Parathyroid adenoma (tissue), 2 donors: ENCODE data around the gene PDGFC.

ENCODE experiments used
- H2AFZ ChIP-seq: fragments of 300-600 bp; sonication (generic); one replicate; pipeline ENCODE4 v1.7.0; 2017; ENCODE audit warnings: antibody characterized with exemption, mild to moderate bottlenecking
- H3K27ac ChIP-seq: fragments of 300-600 bp; sonication (generic); one replicate; pipeline ENCODE4 v1.7.0; 2017
- H3K27me3 ChIP-seq: fragments of 300-600 bp; sonication (generic); one replicate; pipeline ENCODE4 v1.7.0; 2017; ENCODE audit warnings: low read length; ENCODE audit not compliant: control insufficient read depth, insufficient read depth
- H3K36me3 ChIP-seq: fragments of 300-600 bp; sonication (generic); one replicate; pipeline ENCODE4 v1.7.0; 2017; ENCODE audit warnings: low read length; ENCODE audit not compliant: control insufficient read depth, insufficient read depth
- H3K4me1 ChIP-seq: fragments of 300-600 bp; sonication (generic); one replicate; pipeline ENCODE4 v1.7.0; 2017; ENCODE audit warnings: control low read depth
- H3K4me2 ChIP-seq: fragments of 300-600 bp; sonication (generic); one replicate; pipeline ENCODE4 v1.7.0; 2017; ENCODE audit warnings: low read length
- H3K4me3 ChIP-seq: fragments of 300-600 bp; sonication (generic); one replicate; pipeline ENCODE4 v1.7.0; 2017; ENCODE audit warnings: low read depth, low read length
- H3K79me2 ChIP-seq: fragments of 300-600 bp; sonication (generic); one replicate; pipeline ENCODE4 v1.7.0; 2017; ENCODE audit warnings: control low read depth
- H3K9ac ChIP-seq: fragments of 300-600 bp; sonication (generic); one replicate; pipeline ENCODE4 v1.7.0; 2017; ENCODE audit warnings: mild to moderate bottlenecking
- H3K9me3 ChIP-seq: fragments of 300-600 bp; sonication (generic); one replicate; pipeline ENCODE4 v1.7.0; 2017; ENCODE audit warnings: low read length; ENCODE audit not compliant: control insufficient read depth
- CTCF ChIP-seq: fragments of 300-600 bp; sonication (generic); IDR thresholded peaks from one replicate; pipeline ENCODE4 v1.7.0; 2017; ENCODE audit warnings: antibody characterized with exemption, mild to moderate bottlenecking
- donor health status: primary hyperparathyroidism.

Gene PDGFC

GRCh38 chr4:156976147-156976546, 4.5 kb upstream of the PDGFC start:
- TF ChIP-seq CTCF = no peak
- no peaks in the 10 kb centered on the region for H3K79me2 ChIP-seq
- no peaks in the 10 kb centered on the region for H3K36me3 ChIP-seq
- no peak overlapping the region for H3K9ac ChIP-seq
- H3K27ac ChIP-seq = no peak overlapping the region
- no peak overlapping the region for H3K4me3 ChIP-seq
- no peaks in the 10 kb centered on the region for H3K27me3 ChIP-seq
- no peak overlapping the region for H3K4me2 ChIP-seq
- peaks cover 8% of the 10 kb centered on the region for H3K4me1 ChIP-seq
- no peaks in the 10 kb centered on the region for H3K9me3 ChIP-seq
- no peak overlapping the region for H2AFZ ChIP-seq

GRCh38 chr4:156975686-156976085, 4.1 kb upstream of the PDGFC start:
- TF ChIP-seq CTCF = no peak
- no peak overlapping the region for H3K27ac ChIP-seq
- no peaks in the 10 kb centered on the region for H3K36me3 ChIP-seq
- no peak overlapping the region for H3K4me2 ChIP-seq
- H3K4me1 ChIP-seq = peaks cover 8% of the 10 kb centered on the region
- no peak overlapping the region for H3K9ac ChIP-seq
- H3K79me2 ChIP-seq = no peaks in the 10 kb centered on the region
- no peaks in the 10 kb centered on the region for H3K27me3 ChIP-seq
- no peak overlapping the region for H3K4me3 ChIP-seq
- no peaks in the 10 kb centered on the region for H3K9me3 ChIP-seq
- no peak overlapping the region for H2AFZ ChIP-seq

- no peaks in the 10 kb centered on the region for H3K27me3 ChIP-seq
- H2AFZ ChIP-seq = no peak overlapping the region
- no peaks in the 10 kb centered on the region for H3K9me3 ChIP-seq
- H3K4me2 ChIP-seq = no peak overlapping the region
- H3K36me3 ChIP-seq = no peaks in the 10 kb centered on the region
- H3K9ac ChIP-seq = no peak overlapping the region
- H3K27ac ChIP-seq = no peak overlapping the region
- TF ChIP-seq CTCF = no peak
- peaks cover 3% of the 10 kb centered on the region for H3K79me2 ChIP-seq
- no peak overlapping the region for H3K4me3 ChIP-seq
- peaks cover 8% of the 10 kb centered on the region for H3K4me1 ChIP-seq
Observed at GRCh38 chr4:156974264-156974663, 2.7 kb upstream of the PDGFC start.

- no peak for TF ChIP-seq CTCF
- Histone ChIP-seq H3K4me2 (peak overlapping the region; percentile 85), H3K36me3 (no peaks in the 10 kb centered on the region), H3K27me3 (no peaks in the 10 kb centered on the region), H3K4me1 (peaks cover 5% of the 10 kb centered on the region), H3K27ac (peak overlapping the region; percentile 66), H3K4me3 (peak overlapping the region; percentile 60), H2AFZ (peak overlapping the region; percentile 87), H3K9me3 (no peaks in the 10 kb centered on the region), H3K79me2 (peaks cover 11% of the 10 kb centered on the region), H3K9ac (no peak overlapping the region)
Observed at GRCh38 chr4:156972379-156973015, 898 bp upstream of the PDGFC start.

GRCh38 chr4:156971165-156971675, 379 bp downstream of the PDGFC start:
- Histone ChIP-seq H3K9ac (no peak overlapping the region), H3K27ac (peak overlapping the region; percentile 66), H3K4me1 (peaks cover 7% of the 10 kb centered on the region), H2AFZ (peak overlapping the region; percentile 87), H3K27me3 (no peaks in the 10 kb centered on the region), H3K9me3 (no peaks in the 10 kb centered on the region), H3K79me2 (peaks cover 11% of the 10 kb centered on the region), H3K4me3 (peak overlapping the region; percentile 92), H3K4me2 (peak overlapping the region; percentile 85), H3K36me3 (no peaks in the 10 kb centered on the region)
- no peak for TF ChIP-seq CTCF
